Fibroblast of mammary gland (primary cell): ENCODE results near the gene EHBP1.
A peak's percentile ranks its signal among the peaks of the same experiment; 100 is the strongest.

Source experiments
- DNase-seq: peaks from one replicate; pipeline ENCODE4 v3.0.0-alpha.2; 2010; ENCODE audit warnings: low read depth
- H3K4me3 ChIP-seq: 2 replicates; pipeline ENCODE4 v1.5.1; 2011; ENCODE audit warnings: low read depth, mild to moderate bottlenecking, low read length, moderate library complexity; ENCODE audit not compliant: control insufficient read depth
- TF ChIP-seq, protein P1 (sequence below): conservative IDR thresholded peaks from 2 replicates; pipeline ENCODE4 v1.5.1; 2011; ENCODE audit warnings: low read depth, low read length, inconsistent platforms; ENCODE audit not compliant: control insufficient read depth, insufficient read depth

Gene EHBP1

DNA sequence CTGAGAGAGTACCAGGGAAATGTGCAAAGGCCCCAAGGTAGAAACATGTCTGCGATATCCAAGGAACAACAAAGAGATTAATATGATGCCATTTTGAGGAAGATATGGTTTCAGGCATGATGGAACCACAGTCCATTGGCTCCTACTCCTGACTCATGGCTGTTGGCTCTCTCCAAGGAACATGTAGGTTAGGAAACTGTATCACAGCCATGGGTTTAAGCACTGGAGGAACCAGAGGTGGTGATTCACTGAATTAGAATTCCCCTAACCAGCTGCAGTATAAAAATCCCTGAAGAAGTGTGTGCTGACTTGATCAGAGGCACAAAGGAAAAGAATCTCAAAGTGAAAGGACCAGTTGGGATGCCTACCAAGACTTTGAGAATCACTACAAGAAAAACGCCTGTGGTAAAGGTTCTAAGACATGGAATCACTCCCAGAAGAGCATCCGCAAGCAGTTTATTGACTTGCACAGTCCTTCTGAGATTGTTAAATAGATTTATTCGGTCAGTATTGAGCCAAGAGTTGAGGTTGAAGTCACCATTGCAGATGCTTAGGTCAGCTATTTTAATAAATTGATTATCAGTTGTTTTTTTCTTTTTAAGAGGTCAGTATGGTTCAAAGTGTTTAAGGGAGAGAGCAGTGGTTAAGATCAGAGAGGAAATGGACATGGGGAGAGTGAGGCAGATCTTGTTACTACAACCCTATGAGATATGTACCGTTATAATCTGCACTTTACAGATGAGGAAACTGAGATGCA, 234.4 kb downstream of the EHBP1 start:
- DNase-seq, result peak; percentile 95
- no peak overlapping the region for H3K4me3 ChIP-seq
- TF ChIP-seq, protein P1, sequence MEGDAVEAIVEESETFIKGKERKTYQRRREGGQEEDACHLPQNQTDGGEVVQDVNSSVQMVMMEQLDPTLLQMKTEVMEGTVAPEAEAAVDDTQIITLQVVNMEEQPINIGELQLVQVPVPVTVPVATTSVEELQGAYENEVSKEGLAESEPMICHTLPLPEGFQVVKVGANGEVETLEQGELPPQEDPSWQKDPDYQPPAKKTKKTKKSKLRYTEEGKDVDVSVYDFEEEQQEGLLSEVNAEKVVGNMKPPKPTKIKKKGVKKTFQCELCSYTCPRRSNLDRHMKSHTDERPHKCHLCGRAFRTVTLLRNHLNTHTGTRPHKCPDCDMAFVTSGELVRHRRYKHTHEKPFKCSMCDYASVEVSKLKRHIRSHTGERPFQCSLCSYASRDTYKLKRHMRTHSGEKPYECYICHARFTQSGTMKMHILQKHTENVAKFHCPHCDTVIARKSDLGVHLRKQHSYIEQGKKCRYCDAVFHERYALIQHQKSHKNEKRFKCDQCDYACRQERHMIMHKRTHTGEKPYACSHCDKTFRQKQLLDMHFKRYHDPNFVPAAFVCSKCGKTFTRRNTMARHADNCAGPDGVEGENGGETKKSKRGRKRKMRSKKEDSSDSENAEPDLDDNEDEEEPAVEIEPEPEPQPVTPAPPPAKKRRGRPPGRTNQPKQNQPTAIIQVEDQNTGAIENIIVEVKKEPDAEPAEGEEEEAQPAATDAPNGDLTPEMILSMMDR, result no peak

DNA sequence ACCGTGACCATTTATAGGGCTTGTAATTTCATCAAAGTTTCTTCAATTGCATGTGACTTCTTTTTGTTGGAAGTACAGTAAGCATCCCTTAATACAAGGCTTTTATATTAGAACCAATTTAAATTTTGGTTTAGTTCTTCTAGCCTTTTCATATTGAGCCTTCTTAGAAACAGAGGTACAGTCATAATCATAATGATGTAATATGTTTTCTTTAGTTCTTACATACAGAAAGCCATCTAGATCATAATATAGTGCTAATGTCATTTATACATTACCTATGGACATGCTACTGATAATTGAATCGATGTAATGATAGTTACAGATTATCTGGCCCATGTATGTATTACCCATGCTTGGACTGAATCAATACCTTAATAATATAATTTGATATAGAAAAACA, 235.2 kb downstream of the EHBP1 start:
- TF ChIP-seq, protein P1, result no peak
- no peak overlapping the region for H3K4me3 ChIP-seq
- DNase-seq, result no peak

GRCh38 chr2:62941413-62941812, 235.9 kb downstream of the EHBP1 start:
- DNase-seq, result no peak
- H3K4me3 ChIP-seq, result no peak overlapping the region
- TF ChIP-seq, protein P1, result no peak

- H3K4me3 ChIP-seq, result no peak overlapping the region
- TF ChIP-seq, protein P1, result no peak
- DNase-seq, result no peak
Measured at GRCh38 chr2:62944362-62944761, 238.8 kb downstream of the EHBP1 start.

DNA sequence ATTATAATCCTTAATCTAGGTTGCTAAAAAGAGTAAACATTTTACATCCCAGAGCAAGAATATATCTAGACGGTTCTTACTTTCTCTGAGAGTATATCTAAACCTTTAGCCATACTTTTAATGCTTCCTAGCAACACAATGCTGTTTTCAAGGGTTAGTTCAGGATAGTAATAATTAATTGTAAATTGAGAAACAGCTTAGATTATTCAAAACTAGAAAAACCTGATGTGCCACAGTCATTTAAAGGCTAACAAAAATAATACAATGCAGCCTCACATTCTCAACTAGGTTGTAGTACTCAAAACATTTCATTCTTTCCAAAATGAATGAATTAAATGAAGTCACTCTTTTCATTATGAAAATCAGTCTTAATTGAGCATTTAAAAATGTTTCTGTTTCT, 241.9 kb downstream of the EHBP1 start:
- DNase-seq, result no peak
- TF ChIP-seq, protein P1, result no peak
- H3K4me3 ChIP-seq, result no peak overlapping the region

DNA sequence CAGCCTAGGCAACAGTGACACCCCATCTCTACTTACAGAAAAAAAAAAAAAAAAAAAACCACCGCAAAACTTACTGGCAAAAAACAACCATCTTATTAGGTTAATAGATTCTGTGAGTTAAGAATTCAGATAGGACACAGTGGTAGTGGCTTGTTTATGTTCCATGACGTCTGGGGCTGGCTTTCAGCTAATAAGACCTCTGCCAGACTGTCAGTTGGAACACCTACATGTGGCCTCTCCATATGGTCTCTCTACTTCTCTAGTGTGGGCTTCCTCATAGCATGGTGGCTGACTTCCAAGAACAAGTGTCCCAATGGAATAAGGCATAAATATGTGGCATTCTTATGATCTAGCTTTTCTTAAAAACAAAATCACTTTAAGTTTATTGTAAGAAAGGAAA, 251.1 kb downstream of the EHBP1 start:
- DNase-seq, result no peak

More for the DNA sequence above, 251.1 kb downstream of the EHBP1 start:
- TF ChIP-seq, protein P1, result no peak
- no peak overlapping the region for H3K4me3 ChIP-seq
